Progenitor cell of endocrine pancreas (in vitro differentiated cells): ENCODE data around the gene CYYR1. TPM values are rescaled to one million over a fixed set of nuclear protein-coding genes. Genes with fewer than 3 reads are reported as not detected.

Experiments
- DNase-seq: peaks from one replicate; pipeline ENCODE4 v3.0.0; 2021; ENCODE audit warnings: low spot score; ENCODE audit not compliant: unreplicated experiment
- H3K27ac Mint-ChIP-seq: 2 replicates; pipeline ENCODE4 v1.8.0; 2021; ENCODE audit warnings: mild to moderate bottlenecking, moderate library complexity, mixed read lengths
- H3K27me3 Mint-ChIP-seq: 2 replicates; pipeline ENCODE4 v1.8.0; 2021; ENCODE audit warnings: mixed read lengths
- H3K36me3 Mint-ChIP-seq: 2 replicates; pipeline ENCODE4 v1.8.0; 2022; ENCODE audit warnings: mixed read lengths; ENCODE audit not compliant: insufficient read depth
- H3K4me1 Mint-ChIP-seq: 2 replicates; pipeline ENCODE4 v1.8.0; 2021; ENCODE audit warnings: low read depth, mixed read lengths
- H3K4me3 Mint-ChIP-seq: 2 replicates; pipeline ENCODE4 v1.8.0; 2021; ENCODE audit warnings: low read depth, mild to moderate bottlenecking, moderate library complexity, mixed read lengths
- H3K9me3 Mint-ChIP-seq: 2 replicates; pipeline ENCODE4 v1.8.0; 2021; ENCODE audit warnings: low read depth, mixed read lengths
- total RNA-seq: library from RNA; stranded (reverse); gene quantifications from 2 replicates; pipeline ENCODE4 v1.2.1, GENCODE V29; 2021
- TF ChIP-seq, protein P1 (sequence below): fragments of 200-600 bp; sonication (generic); IDR thresholded peaks from one replicate; pipeline ENCODE4 v1.5.0; 2021; ENCODE audit warnings: antibody characterized with exemption, mild to moderate bottlenecking; ENCODE audit not compliant: unreplicated experiment

CYYR1 gene
- total RNA-seq, 1 donor from 2014 or later, result 25.8 TPM

DNA sequence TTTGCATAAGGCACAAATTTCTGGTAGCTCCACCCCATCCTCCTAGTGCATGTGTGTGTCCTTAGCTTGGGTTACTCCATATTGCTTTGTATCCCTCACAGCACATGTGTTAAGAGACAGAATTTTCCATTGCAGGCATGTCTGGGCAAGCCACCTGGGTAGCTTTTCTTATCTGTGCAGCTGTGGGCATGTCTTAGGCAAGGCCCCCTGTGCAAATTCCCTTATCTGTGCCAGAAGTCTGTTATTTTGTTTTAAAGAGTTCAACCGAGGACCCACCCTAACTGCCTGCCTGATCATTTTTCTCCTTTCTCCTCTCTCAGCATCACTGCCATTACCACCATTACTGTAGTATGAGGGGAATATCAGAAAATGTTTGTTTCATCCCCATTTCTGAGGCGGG, 131.9 kb downstream of the CYYR1 start:
- Mint-ChIP-seq H3K4me1 (peaks cover under 1% of the 10 kb centered on the region), H3K27me3 (no peaks in the 10 kb centered on the region), H3K27ac (no peak overlapping the region), H3K4me3 (no peak overlapping the region), H3K36me3 (no peaks in the 10 kb centered on the region), H3K9me3 (peaks cover 7% of the 10 kb centered on the region)
- TF ChIP-seq, protein P1, sequence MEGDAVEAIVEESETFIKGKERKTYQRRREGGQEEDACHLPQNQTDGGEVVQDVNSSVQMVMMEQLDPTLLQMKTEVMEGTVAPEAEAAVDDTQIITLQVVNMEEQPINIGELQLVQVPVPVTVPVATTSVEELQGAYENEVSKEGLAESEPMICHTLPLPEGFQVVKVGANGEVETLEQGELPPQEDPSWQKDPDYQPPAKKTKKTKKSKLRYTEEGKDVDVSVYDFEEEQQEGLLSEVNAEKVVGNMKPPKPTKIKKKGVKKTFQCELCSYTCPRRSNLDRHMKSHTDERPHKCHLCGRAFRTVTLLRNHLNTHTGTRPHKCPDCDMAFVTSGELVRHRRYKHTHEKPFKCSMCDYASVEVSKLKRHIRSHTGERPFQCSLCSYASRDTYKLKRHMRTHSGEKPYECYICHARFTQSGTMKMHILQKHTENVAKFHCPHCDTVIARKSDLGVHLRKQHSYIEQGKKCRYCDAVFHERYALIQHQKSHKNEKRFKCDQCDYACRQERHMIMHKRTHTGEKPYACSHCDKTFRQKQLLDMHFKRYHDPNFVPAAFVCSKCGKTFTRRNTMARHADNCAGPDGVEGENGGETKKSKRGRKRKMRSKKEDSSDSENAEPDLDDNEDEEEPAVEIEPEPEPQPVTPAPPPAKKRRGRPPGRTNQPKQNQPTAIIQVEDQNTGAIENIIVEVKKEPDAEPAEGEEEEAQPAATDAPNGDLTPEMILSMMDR, result no peak
- DNase-seq, result no peak

DNA sequence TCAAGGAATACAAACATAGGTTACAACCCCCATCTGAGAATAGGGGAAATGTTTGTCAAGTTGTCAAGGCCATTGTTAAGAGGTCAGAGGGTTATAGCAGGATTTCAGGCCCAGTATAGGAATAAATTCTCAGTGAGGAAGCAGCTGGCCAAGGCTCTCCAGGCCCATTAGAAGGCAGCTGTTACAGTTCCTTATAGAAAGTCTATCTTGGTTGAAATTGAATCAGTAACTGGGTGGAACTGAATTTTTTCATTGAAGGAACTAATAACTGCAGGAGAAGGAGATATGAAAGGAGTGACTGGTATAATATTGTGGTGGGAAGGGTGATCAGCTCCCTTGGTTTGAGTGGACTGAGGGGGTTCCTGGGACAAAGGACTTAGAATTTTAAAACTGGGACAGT, 134.1 kb downstream of the CYYR1 start:
- Mint-ChIP-seq H3K27me3 (no peaks in the 10 kb centered on the region), H3K9me3 (peaks cover 7% of the 10 kb centered on the region), H3K27ac (no peak overlapping the region), H3K36me3 (no peaks in the 10 kb centered on the region), H3K4me1 (no peaks in the 10 kb centered on the region), H3K4me3 (no peak overlapping the region)
- TF ChIP-seq, protein P1, result no peak
- DNase-seq, result no peak

DNA sequence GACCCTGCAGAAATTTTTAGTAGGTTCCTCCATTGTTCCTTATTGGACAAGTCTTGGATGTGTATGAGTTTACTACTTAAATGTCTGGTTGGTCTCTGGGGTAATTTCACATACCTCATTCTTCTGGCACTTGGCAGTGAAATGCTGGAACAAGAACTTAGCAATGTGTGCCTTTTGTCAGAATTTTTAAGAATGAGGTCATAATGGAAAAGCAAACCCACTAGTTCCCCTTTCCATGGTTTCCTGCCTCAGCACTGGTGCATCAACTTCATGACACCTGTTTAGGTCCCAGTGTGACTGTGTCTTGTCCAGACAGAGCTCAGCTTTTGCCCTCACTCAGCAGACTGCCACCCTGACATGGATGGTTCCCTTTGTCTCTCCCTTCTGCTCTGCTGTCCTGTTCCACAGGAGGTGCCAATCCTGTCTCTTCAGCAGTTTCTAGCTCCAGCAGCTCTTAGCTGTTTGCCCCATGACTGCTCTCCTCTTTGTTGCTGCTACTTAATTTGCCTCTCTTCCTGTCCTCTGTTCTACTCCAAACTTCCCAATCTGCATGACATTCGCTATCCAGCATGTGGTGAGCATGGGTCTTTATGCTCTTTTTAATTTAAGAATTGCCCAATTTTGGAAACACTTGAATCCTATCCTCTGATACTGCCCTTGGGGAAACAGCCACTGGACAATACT, 135.6 kb downstream of the CYYR1 start:
- Mint-ChIP-seq H3K36me3 (no peaks in the 10 kb centered on the region), H3K9me3 (peaks cover 7% of the 10 kb centered on the region), H3K27ac (no peak overlapping the region), H3K4me1 (no peaks in the 10 kb centered on the region), H3K4me3 (no peak overlapping the region), H3K27me3 (no peaks in the 10 kb centered on the region)
- TF ChIP-seq, protein P1, result no peak
- DNase-seq, result no peak

DNA sequence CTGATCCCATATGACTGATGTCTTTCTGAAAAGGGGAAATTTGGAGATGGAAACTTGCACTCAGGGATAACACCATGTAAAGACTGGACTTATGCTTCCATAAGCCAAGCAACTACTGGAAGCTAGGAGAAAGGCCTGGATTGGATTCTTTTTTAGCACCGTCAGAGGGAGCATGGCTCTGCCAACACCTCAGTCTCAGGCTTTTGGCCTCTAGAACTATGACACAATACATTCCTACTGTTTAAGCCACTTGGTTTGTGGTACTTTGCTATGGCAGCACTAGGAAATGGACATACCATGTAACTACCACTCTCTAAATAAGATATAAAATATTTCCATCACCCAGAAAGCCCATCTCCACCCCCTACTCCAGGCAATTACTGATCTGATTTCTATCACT, 139.7 kb downstream of the CYYR1 start:
- Mint-ChIP-seq H3K36me3 (no peaks in the 10 kb centered on the region), H3K9me3 (no peaks in the 10 kb centered on the region), H3K27me3 (no peaks in the 10 kb centered on the region), H3K4me3 (no peak overlapping the region), H3K4me1 (no peaks in the 10 kb centered on the region), H3K27ac (no peak overlapping the region)
- DNase-seq, result no peak
- TF ChIP-seq, protein P1, result no peak

DNA sequence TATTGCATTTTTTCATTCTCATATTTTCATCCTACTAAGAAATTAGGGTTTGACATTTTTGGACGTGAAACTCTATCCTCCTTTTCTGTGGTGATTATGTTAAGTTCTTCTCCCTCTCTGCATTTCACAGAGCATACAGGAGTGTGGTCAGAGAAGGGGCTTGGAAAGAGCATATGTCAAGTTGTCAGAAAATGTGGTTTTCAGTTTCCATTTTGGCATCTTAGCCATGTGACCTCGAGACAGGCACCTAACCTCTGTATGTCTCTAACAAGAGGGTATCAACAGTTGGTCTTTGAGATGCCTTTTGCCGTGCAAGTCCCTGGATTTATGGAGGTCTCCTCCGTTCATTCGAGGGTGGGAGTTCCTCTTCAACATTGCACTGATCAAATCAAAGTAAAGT, 140.7 kb downstream of the CYYR1 start:
- no peak overlapping the region for H3K27ac Mint-ChIP-seq
- H3K27me3 Mint-ChIP-seq, result no peaks in the 10 kb centered on the region
- no peak for DNase-seq
- TF ChIP-seq, protein P1, result no peak
- no peak overlapping the region for H3K4me3 Mint-ChIP-seq
- H3K36me3 Mint-ChIP-seq, result no peaks in the 10 kb centered on the region
- H3K9me3 Mint-ChIP-seq, result no peaks in the 10 kb centered on the region
- H3K4me1 Mint-ChIP-seq, result no peaks in the 10 kb centered on the region
